GM13977 (cell line): Measurements from ENCODE around the gene MLST8.

ENCODE experiments used
- DNase-seq: peaks from one replicate; pipeline ENCODE4 v3.0.0; 2012; ENCODE audit warnings: low spot score
- in situ Hi-C: fragments of 300-500 bp; cut with MboI; formaldehyde crosslinking; loops from one replicate; pipeline ENCODE4 v1.12.0; 2022; ENCODE audit warnings: low sequenced_read_pairs, low pct_unique_long_range_greater_than_20kb, mixed read lengths, inconsistent platforms; ENCODE audit not compliant: unreplicated experiment
- TF ChIP-seq, protein P1 (sequence below): IDR thresholded peaks from 2 replicates; pipeline ENCODE4 v1.5.1; 2012; ENCODE audit warnings: mild to moderate bottlenecking, control low read depth; ENCODE audit not compliant: insufficient read depth; ENCODE audit errors: extremely low read depth, missing control alignments

MLST8 gene

DNA sequence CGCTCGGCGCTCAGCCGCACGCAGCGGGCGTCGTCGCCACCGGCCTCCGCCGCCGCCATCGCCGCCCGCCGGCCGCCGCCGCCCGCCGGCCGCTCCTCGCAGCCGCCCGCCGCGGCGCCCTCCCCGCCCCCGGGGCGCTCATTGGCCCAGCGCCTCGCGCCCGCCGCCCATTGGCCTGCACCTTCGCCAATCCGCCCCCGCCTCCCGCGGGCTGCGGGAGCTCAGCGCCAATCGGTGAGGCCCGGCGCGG, 9.4 kb downstream of the MLST8 start, which contains the start of gene PGP:
Gene PGP (minus strand): TSS at position 122 of the 250 bp plus-strand sequence. CDS start 63 bp downstream, at position 59.
- no peak for DNase-seq
- in situ Hi-C loops = no loop called here
- TF ChIP-seq, protein P1, sequence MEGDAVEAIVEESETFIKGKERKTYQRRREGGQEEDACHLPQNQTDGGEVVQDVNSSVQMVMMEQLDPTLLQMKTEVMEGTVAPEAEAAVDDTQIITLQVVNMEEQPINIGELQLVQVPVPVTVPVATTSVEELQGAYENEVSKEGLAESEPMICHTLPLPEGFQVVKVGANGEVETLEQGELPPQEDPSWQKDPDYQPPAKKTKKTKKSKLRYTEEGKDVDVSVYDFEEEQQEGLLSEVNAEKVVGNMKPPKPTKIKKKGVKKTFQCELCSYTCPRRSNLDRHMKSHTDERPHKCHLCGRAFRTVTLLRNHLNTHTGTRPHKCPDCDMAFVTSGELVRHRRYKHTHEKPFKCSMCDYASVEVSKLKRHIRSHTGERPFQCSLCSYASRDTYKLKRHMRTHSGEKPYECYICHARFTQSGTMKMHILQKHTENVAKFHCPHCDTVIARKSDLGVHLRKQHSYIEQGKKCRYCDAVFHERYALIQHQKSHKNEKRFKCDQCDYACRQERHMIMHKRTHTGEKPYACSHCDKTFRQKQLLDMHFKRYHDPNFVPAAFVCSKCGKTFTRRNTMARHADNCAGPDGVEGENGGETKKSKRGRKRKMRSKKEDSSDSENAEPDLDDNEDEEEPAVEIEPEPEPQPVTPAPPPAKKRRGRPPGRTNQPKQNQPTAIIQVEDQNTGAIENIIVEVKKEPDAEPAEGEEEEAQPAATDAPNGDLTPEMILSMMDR = no peak

DNA sequence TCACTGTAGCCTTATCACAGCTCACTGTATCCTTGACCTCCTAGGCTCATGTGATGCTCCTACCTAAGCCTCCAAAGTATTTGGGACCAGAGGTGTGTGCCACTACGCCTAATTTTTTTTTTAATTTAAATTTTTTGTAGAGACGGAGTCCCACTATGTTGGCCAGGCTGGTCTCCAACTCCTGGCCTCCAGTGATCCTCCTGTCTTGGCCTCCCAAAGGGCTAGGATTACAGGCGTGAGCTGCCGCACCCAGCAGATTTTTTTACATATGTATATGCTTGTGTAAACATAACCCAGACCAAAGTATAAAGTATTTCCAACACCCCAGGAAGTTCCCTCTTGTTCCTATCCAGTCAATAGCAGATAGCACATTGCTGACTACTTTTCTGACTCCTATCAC, 11.1 kb downstream of the MLST8 start:
- in situ Hi-C loops = no loop called here
- TF ChIP-seq, protein P1 = no peak
- DNase-seq = no peak

DNA sequence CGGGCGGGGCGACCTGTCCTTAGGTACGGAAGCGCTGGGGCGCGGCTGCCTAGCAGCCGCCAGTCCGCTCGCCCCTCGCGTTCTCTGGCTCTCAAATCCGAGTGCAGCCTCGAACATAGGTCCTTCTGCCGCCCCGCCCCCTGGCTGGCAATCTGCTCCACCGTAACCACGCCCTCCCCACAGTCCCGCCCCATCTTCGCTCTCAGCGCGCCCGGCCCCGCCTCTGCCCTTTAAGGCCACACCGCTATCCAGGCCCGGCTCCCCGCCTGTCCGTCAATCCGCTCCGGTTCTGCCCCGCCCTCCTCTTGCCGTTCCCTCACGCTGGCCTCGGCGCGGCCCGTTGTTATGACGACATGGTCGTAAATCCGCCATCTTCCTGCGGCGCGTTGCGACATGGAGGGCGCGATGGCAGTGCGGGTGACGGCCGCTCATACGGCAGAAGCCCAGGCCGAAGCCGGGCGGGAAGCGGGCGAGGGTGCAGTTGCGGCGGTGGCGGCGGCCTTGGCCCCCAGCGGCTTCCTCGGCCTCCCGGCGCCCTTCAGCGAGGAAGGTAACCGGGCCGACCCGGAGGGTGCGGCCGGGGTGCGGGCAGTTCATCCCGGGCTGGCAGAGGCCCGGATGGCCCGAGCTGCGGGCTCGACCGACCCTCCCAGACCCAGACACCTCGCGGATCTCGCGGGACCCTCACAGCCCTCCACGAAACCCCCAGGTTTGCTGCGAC, 18.1 kb downstream of the MLST8 start, which contains the start of gene E4F1:
Gene E4F1 (plus strand): TSS at position 371 of the 721 bp plus-strand sequence. CDS start 23 bp downstream, at position 394.
- TF ChIP-seq, protein P1 = no peak
- DNase-seq = peak; percentile 100
- in situ Hi-C loops = no loop called here

DNA sequence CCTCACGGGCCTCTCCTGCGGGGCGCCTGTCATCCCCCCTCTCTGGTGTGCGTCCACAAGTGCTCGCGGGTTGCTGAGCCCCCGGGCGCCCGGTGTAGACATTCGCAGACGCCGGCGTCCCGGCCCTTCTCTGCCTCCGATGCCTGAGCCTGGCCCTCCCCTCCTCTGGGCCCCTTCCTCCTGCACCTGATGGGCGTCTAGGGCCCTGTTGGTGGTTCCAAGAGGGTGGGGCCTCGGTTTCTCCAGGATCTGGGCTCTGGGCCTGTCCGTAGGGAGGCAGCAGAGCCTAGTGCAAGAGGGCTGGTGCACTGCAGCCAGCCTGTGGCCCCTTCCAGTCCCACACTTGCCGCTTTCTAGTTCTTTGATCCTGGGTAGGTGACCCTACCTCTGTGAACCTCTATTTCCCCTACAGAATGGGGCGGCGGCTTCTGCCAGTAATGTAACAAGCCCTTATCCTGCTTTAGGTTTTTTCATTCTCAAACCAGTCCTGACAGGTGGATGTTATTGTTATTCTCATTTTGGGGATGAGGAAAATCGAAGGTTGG, 18.8 kb downstream of the MLST8 start:
- in situ Hi-C loops = no loop called here
- TF ChIP-seq, protein P1 = peak; percentile 19
- peak; percentile 69 for DNase-seq

DNA sequence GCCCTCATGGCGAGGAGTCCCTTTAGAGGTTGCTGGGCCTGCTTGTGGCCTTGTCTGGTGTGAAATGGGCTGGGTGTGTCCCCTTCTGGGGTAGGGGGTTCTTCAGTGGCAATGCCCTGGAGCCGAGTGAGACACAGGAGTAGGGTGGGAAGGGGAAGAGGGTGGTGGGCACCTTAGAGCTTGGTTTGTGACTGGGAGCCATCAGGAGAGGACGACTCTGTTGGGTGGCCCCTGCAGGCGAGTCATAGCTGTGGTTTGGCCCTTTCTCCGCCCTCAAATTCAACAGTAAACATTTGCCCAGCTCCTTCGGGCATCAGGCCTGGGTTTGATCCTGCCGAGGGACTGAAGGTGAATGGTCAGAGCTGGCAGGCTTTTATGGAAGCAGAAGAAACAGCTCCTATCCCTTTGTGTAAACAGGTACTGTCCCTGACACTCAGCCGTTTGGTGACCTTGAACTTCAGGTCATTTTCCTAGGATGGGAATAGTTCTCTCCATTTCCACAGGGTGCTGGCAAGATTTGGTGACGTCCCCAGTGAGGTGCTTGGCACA, 21.1 kb downstream of the MLST8 start:
- DNase-seq = no peak
- in situ Hi-C loops = no loop called here
- TF ChIP-seq, protein P1 = no peak

DNA sequence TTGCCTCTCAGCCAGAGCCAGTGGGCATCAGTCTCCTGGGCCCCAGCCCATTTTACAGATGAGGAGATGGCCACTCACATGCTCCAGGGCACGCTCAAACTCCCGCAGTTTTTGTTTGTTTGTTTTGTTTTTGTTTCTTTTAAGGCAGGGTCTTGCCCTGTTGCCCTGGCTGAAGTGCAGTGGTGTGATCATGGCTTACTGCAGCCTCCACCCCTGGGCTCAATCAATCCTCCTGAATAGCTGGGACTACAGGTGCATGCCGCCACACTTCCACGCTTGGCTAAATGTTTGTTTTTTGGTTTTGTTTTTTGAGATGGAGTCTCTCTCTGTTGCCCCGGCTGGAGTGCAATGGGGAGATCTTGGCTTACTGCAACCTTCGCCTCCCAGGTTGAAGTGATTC, 21.7 kb downstream of the MLST8 start:
- in situ Hi-C loops = no loop called here

More for the DNA sequence above, 21.7 kb downstream of the MLST8 start:
- TF ChIP-seq, protein P1 = no peak
- no peak for DNase-seq
